HepG2 (cell line): ENCODE data around the gene PBLD. TPM values are rescaled to one million over a fixed set of nuclear protein-coding genes. Genes with fewer than 3 reads are reported as not detected.

Experiments
- CC2D1A ChIP-seq: sonication (generic); formaldehyde crosslinking; IDR thresholded peaks from 2 replicates; pipeline ENCODE4 v1.8.1; 2023; ENCODE audit warnings: mild to moderate bottlenecking, missing genetic modification reagents
- FOXK2 ChIP-seq: fragments of 450-650 bp; IDR thresholded peaks from 2 replicates; pipeline ENCODE4 v1.6.1; 2016
- KLF9 ChIP-seq: IDR thresholded peaks from 2 replicates; pipeline ENCODE4 v1.6.1; 2016; ENCODE audit warnings: low read depth
- KMT2B ChIP-seq: IDR thresholded peaks from 2 replicates; pipeline ENCODE4 v1.6.1; 2016; ENCODE audit warnings: missing genetic modification reagents, missing compliant biosample characterization
- MEIS2 ChIP-seq: sonication (generic); formaldehyde crosslinking; IDR thresholded peaks from 2 replicates; pipeline ENCODE4 v1.9.0; 2021; ENCODE audit warnings: mild to moderate bottlenecking, missing genetic modification reagents
- MIXL1 ChIP-seq: IDR thresholded peaks from 2 replicates; pipeline ENCODE4 v1.6.1; 2016
- NCOR1 ChIP-seq: fragments of 200-600 bp; sonication (generic); IDR thresholded peaks from 2 replicates; pipeline ENCODE4 v1.7.0; 2017; ENCODE audit warnings: antibody characterized with exemption, low read length, borderline replicate concordance
- NFIC ChIP-seq: IDR thresholded peaks from 2 replicates; pipeline ENCODE4 v1.6.1; 2012; ENCODE audit warnings: mild to moderate bottlenecking, low read length, inconsistent platforms
- NR3C1 ChIP-seq: sonication (generic); formaldehyde crosslinking; IDR thresholded peaks from 2 replicates; pipeline ENCODE4 v1.4.0; 2020; ENCODE audit warnings: missing genetic modification reagents
- PAF1 ChIP-seq: IDR thresholded peaks from 2 replicates; pipeline ENCODE4 v1.6.1; 2016; ENCODE audit warnings: missing genetic modification reagents, missing compliant biosample characterization
- RCOR2 ChIP-seq: IDR thresholded peaks from 2 replicates; pipeline ENCODE4 v1.6.1; 2016; ENCODE audit warnings: missing biosample characterization, missing genetic modification reagents
- REXO4 ChIP-seq: sonication (generic); formaldehyde crosslinking; IDR thresholded peaks from 2 replicates; pipeline ENCODE4 v1.8.0; 2022; ENCODE audit warnings: missing genetic modification reagents, mild to moderate bottlenecking, borderline replicate concordance
- ZBTB7B ChIP-seq: sonication (generic); formaldehyde crosslinking; IDR thresholded peaks from 2 replicates; pipeline ENCODE4 v1.4.0; 2020; ENCODE audit warnings: missing genetic modification reagents
- ZNF563 ChIP-seq: sonication (generic); formaldehyde crosslinking; IDR thresholded peaks from 2 replicates; pipeline ENCODE4 v1.8.0; 2022; ENCODE audit warnings: mild to moderate bottlenecking, moderate library complexity, missing genetic modification reagents
- ZNF567 ChIP-seq: sonication (generic); formaldehyde crosslinking; IDR thresholded peaks from 2 replicates; pipeline ENCODE4 v1.8.1; 2023; ENCODE audit warnings: mild to moderate bottlenecking, missing genetic modification reagents, borderline replicate concordance
- ZNF609 ChIP-seq: sonication (generic); formaldehyde crosslinking; IDR thresholded peaks from 2 replicates; pipeline ENCODE4 v1.4.0; 2020; ENCODE audit warnings: mild to moderate bottlenecking, missing genetic modification reagents, borderline replicate concordance
- ZNF691 ChIP-seq: sonication (generic); formaldehyde crosslinking; IDR thresholded peaks from 2 replicates; pipeline ENCODE4 v1.4.0; 2020; ENCODE audit warnings: missing genetic modification reagents, low read depth, mild to moderate bottlenecking, borderline replicate concordance
- ZNF703 ChIP-seq: sonication (generic); formaldehyde crosslinking; IDR thresholded peaks from 2 replicates; pipeline ENCODE4 v1.5.1; 2020; ENCODE audit warnings: missing genetic modification reagents, mild to moderate bottlenecking, moderate library complexity, borderline replicate concordance
- ZNF784 ChIP-seq: sonication (generic); formaldehyde crosslinking; IDR thresholded peaks from 2 replicates; pipeline ENCODE4 v1.5.1; 2020; ENCODE audit warnings: missing genetic modification reagents, mild to moderate bottlenecking, borderline replicate concordance
- ZSCAN12 ChIP-seq: sonication (generic); formaldehyde crosslinking; IDR thresholded peaks from 2 replicates; pipeline ENCODE4 v1.9.0; 2021; ENCODE audit warnings: mild to moderate bottlenecking, missing genetic modification reagents
- polyA plus RNA-seq, 8 experiments: library from polyadenylated mRNA; depleted of rRNA in 3 of 8; stranded (reverse) in 7 of 8; unstranded in 1 of 8; fragments of >200 nt; fragmentation: Illumina TruSeq in 4 of 8; extraction: Trizol in 4 of 8; gene quantifications; 2 replicates each; pipeline versions ENCODE4 v1.2.1 to v1.2.3, GENCODE V29; 2011 to 2016; ENCODE audit warnings: low read depth in 4 of 8, missing spikeins in 1 of 8, mixed read lengths in 1 of 8; ENCODE audit not compliant: insufficient read depth in 1 of 8
- total RNA-seq, 5 experiments: library from RNA; depleted of rRNA; stranded (reverse); fragments of >200 nt; fragmentation: Illumina TruSeq; extraction: Trizol; gene quantifications; 2 replicates each; pipeline ENCODE4 v1.2.3, GENCODE V29; 2016; ENCODE audit warnings: low read depth in 1 of 5

Gene PBLD
- total and polyA plus RNA-seq, 2 of the 13 experiments (the other 11 are each of a cell fraction or from before 2014, with no cell fraction given) = 0.42 to 3.1 TPM

- TF ChIP-seq ZNF567 (CRISPR knock-in tag) (peak; percentile 98), ZNF563 (CRISPR knock-in tag) (peak; percentile 82; the same call in 1 of the 2 replicates), CC2D1A (no peak), RCOR2 (CRISPR knock-in tag) (no peak), MEIS2 (CRISPR knock-in tag) (peak; percentile 66; the same call in 1 of the 2 replicates), ZNF609 (CRISPR knock-in tag) (peak; percentile 60), NR3C1 (CRISPR knock-in tag) (no peak), NFIC (no peak; the same call in 1 of the 2 replicates), ZBTB7B (CRISPR knock-in tag) (peak; percentile 83), REXO4 (CRISPR knock-in tag) (peak; percentile 15), ZNF703 (peak; percentile 30; the same call in 1 of the 2 replicates), KLF9 (CRISPR knock-in tag) (peak; percentile 91), NCOR1 (no peak), PAF1 (CRISPR knock-in tag) (no peak), MIXL1 (CRISPR knock-in tag) (peak; percentile 73; the same call in 1 of the 2 replicates), KMT2B (CRISPR knock-in tag) (peak; percentile 83), FOXK2 (0 out of 2 replicates have a peak, but pooled peaks have one; percentile 12), ZSCAN12 (CRISPR knock-in tag) (0 out of 2 replicates have a peak, but pooled peaks have one; percentile 22), ZNF691 (CRISPR knock-in tag) (no peak; the same call in 1 of the 2 replicates), ZNF784 (CRISPR knock-in tag) (peak; percentile 69; the same call in 1 of the 2 replicates)
These were observed 1.1 kb downstream of the PBLD start, which contains the start of gene HNRNPH3 (continued) for GRCh38 chr10:68331455-68332258.
